Nephron progenitor cell (in vitro differentiated cells): ENCODE results near the gene RNF8.
A peak's percentile ranks its signal among the peaks of the same experiment; 100 is the strongest.

Experiments
- DNase-seq: peaks from one replicate; pipeline ENCODE4 v3.0.0; 2021
- H3K27ac Mint-ChIP-seq: 2 replicates; pipeline ENCODE4 v1.8.0; 2021; ENCODE audit warnings: mild to moderate bottlenecking, moderate library complexity, mixed read lengths
- H3K27me3 Mint-ChIP-seq: 2 replicates; pipeline ENCODE4 v1.8.0; 2021; ENCODE audit warnings: mild to moderate bottlenecking, low read depth, mixed read lengths; ENCODE audit not compliant: poor library complexity
- H3K36me3 Mint-ChIP-seq: 2 replicates; pipeline ENCODE4 v1.8.0; 2021; ENCODE audit warnings: low read depth, mixed read lengths
- H3K4me1 Mint-ChIP-seq: 2 replicates; pipeline ENCODE4 v1.8.0; 2021; ENCODE audit warnings: mixed read lengths
- H3K4me3 Mint-ChIP-seq: 2 replicates; pipeline ENCODE4 v1.8.0; 2021; ENCODE audit warnings: mild to moderate bottlenecking, moderate library complexity, mixed read lengths
- H3K9me3 Mint-ChIP-seq: 2 replicates; pipeline ENCODE4 v1.8.0; 2021; ENCODE audit warnings: mild to moderate bottlenecking, moderate library complexity, mixed read lengths
- TF ChIP-seq, protein P1 (sequence below): fragments of 200-600 bp; sonication (generic); IDR thresholded peaks from 2 replicates; pipeline ENCODE4 v1.5.0; 2021; ENCODE audit warnings: antibody characterized with exemption

RNF8 gene

DNA sequence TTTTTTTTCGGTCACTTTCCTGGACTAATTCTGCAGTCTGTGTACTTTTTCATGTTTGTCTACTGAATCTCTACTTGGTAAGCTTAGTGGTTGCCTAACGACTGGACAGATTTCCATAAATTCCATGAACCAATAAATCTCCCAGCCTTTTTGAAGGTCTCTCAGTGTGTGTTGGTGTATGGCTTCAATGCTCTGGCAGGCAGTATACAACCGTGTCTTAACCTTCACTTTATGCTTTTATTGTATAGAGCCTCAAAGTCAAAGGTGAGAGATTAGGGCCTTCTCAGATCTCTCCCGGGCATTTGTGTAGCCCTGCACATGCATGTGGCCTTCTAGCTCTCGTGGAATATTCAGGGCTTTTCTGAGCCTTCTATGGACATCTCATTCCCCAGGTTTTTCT is 64.9 kb downstream of the RNF8 start:
- peaks cover 29% of the 10 kb centered on the region for H3K9me3 Mint-ChIP-seq
- no peak for DNase-seq
- H3K4me1 Mint-ChIP-seq: no peaks in the 10 kb centered on the region
- TF ChIP-seq, protein P1, sequence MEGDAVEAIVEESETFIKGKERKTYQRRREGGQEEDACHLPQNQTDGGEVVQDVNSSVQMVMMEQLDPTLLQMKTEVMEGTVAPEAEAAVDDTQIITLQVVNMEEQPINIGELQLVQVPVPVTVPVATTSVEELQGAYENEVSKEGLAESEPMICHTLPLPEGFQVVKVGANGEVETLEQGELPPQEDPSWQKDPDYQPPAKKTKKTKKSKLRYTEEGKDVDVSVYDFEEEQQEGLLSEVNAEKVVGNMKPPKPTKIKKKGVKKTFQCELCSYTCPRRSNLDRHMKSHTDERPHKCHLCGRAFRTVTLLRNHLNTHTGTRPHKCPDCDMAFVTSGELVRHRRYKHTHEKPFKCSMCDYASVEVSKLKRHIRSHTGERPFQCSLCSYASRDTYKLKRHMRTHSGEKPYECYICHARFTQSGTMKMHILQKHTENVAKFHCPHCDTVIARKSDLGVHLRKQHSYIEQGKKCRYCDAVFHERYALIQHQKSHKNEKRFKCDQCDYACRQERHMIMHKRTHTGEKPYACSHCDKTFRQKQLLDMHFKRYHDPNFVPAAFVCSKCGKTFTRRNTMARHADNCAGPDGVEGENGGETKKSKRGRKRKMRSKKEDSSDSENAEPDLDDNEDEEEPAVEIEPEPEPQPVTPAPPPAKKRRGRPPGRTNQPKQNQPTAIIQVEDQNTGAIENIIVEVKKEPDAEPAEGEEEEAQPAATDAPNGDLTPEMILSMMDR: no peak
- peaks cover 17% of the 10 kb centered on the region for H3K27me3 Mint-ChIP-seq
- no peak overlapping the region for H3K4me3 Mint-ChIP-seq
- no peaks in the 10 kb centered on the region for H3K36me3 Mint-ChIP-seq
- H3K27ac Mint-ChIP-seq: no peak overlapping the region

DNA sequence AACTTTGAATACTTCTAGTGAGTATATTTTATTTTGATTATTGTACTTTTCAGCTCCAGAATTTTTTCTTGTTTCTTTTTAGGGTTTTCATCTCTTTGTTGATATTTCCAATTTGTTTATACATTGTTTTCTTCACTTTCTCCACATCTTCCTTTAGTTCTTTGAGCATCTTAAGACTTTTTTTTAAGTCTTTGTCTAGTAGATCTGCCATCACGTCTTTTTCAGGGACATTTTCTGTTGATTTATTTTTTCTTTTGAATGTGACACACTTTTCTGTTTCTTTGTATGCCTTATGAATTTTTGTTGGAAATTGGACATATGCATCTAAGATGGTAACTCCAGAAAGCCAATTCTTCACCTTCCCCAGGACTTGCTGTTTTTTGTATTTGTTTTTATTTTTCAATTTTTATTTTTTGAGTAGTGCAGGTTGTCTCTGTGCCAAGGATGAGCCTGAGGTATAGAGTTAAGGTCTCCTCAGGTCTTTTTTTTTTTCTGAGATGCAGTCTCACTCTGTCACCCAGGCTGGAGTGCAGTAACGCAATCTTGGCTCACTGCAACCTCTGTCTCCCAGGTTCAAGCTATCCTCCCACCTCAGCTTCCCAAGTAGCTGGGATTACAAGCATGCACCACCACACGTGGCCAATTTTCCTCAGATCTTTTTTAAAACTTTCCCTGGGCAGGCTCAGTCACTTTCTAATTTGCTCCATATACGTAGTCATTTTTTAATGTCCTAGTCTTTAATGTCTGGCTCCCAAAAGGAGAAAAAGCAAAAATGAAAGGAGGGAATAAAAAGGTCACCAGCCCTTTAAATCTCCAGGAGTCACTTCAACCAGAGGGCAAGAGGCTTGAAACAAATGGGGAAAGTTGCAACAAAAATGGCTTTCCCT is 72.5 kb downstream of the RNF8 start:
- no peak for DNase-seq
- peaks cover 33% of the 10 kb centered on the region for H3K27me3 Mint-ChIP-seq
- peaks cover 35% of the 10 kb centered on the region for H3K9me3 Mint-ChIP-seq
- H3K4me1 Mint-ChIP-seq: no peaks in the 10 kb centered on the region
- no peaks in the 10 kb centered on the region for H3K36me3 Mint-ChIP-seq
- no peak overlapping the region for H3K27ac Mint-ChIP-seq
- TF ChIP-seq, protein P1: no peak
- no peak overlapping the region for H3K4me3 Mint-ChIP-seq

DNA sequence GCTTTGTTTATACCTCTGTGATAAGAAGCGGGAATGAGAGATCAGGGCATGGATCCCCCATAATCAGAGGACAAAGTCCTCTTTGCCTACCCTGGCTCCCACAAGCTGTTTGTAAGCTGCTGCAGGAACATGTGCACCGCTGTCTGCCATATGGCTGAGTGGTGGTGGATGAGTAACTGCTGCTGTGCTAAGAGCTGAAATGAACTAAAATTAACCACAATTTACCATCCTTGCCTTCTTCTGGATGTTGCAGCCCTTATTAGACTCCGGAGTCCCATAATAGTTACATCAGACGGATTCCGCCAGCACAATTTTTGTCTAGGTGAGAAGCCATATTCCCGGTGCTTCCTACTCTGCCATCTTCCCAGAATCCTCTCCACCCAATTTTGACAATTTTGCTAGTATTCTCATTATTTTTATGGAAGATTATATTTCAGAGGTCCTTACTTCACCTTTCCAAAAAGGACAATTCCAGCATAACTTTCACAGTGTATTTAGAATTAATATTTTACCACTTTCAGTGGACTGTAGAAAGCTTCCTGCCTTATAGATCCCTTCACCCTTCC is 73.2 kb downstream of the RNF8 start:
- no peak for DNase-seq
- peaks cover under 1% of the 10 kb centered on the region for H3K4me1 Mint-ChIP-seq
- no peak overlapping the region for H3K27ac Mint-ChIP-seq
- peaks cover 33% of the 10 kb centered on the region for H3K27me3 Mint-ChIP-seq
- peaks cover 35% of the 10 kb centered on the region for H3K9me3 Mint-ChIP-seq
- TF ChIP-seq, protein P1: no peak
- H3K36me3 Mint-ChIP-seq: no peaks in the 10 kb centered on the region
- H3K4me3 Mint-ChIP-seq: no peak overlapping the region

DNA sequence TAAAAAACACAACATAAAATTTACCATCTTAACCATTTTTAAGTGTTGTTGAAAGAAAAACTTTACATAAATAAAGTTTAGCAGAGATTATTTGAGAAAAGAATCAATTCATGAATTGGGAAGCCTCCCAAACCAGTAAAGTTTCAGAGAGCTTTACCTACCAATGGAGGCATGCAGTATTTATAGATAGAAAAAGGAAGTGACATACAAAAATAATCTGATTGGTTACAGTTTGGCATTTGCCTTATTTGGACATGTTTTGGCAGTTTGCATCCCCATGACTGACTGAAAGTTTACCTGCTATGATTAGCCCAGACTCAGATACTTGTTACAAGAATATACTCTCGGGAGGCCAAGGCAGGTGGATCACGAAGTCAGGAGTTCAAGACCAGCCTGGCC is 75.6 kb downstream of the RNF8 start:
- peaks cover 18% of the 10 kb centered on the region for H3K4me1 Mint-ChIP-seq
- H3K27ac Mint-ChIP-seq: no peak overlapping the region
- DNase-seq: no peak
- H3K9me3 Mint-ChIP-seq: peaks cover 29% of the 10 kb centered on the region
- H3K27me3 Mint-ChIP-seq: peaks cover 30% of the 10 kb centered on the region
- TF ChIP-seq, protein P1: no peak
- H3K36me3 Mint-ChIP-seq: no peaks in the 10 kb centered on the region
- no peak overlapping the region for H3K4me3 Mint-ChIP-seq

DNA sequence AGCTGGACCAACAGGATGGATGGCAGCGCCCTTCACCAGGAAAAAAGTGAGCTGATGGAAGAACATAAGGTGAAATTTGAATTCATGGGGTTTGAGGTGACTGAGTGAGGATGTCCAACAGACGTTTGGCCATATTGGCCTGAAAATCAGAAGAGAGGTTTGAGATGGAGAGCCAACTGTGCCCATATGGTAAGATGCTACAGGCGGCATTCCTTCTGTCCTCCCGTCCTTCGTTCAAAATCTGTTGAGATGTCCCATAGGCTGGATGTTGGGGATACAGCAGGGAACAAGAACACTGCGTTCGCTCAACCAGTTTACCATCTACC is 78.8 kb downstream of the RNF8 start:
- TF ChIP-seq, protein P1: no peak
- peaks cover 18% of the 10 kb centered on the region for H3K27me3 Mint-ChIP-seq
- peaks cover 33% of the 10 kb centered on the region for H3K4me1 Mint-ChIP-seq
- H3K4me3 Mint-ChIP-seq: peak overlapping the region; percentile 93
- no peak overlapping the region for H3K27ac Mint-ChIP-seq
- DNase-seq: no peak
- peaks cover 6% of the 10 kb centered on the region for H3K9me3 Mint-ChIP-seq
- peaks cover 8% of the 10 kb centered on the region for H3K36me3 Mint-ChIP-seq
